Activated CD8-positive, alpha-beta memory T cell treated with anti-CD3 and anti-CD28 coated beads, Interleukin-2, amount 50 U/mL, for 24 hours (primary cell): ENCODE results near the gene KRTAP4-12.
"Not testable (repeated sequence)": the region's sequence is repeated elsewhere in the genome, so short reads cannot be mapped to it uniquely, and the experiment has no call there.

Experiments
- DNase-seq: peaks from one replicate; pipeline ENCODE4 v3.0.0-alpha.2; 2020; ENCODE audit errors: extremely low read depth

The KRTAP4-12 gene

DNA sequence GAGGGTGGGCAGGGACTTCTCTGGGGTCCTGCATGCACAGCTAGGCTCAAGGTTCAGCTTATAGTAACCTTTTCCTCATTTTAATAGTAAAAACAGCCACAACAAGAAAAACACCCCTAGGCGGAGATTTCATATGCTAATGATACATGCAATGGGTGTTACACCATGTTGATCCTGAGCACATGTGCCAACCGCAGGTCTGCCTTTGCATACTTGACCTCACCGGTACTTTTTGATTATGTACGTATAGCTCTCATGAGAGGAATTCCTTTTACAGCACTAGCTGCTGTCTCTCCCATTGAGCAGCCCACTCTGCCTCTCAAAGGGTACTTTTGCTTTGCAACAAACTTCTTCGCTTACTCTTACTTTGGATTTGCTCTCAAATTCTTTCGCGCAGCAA, 27.9 kb downstream of the KRTAP4-12 start:
- no peak for DNase-seq

DNA sequence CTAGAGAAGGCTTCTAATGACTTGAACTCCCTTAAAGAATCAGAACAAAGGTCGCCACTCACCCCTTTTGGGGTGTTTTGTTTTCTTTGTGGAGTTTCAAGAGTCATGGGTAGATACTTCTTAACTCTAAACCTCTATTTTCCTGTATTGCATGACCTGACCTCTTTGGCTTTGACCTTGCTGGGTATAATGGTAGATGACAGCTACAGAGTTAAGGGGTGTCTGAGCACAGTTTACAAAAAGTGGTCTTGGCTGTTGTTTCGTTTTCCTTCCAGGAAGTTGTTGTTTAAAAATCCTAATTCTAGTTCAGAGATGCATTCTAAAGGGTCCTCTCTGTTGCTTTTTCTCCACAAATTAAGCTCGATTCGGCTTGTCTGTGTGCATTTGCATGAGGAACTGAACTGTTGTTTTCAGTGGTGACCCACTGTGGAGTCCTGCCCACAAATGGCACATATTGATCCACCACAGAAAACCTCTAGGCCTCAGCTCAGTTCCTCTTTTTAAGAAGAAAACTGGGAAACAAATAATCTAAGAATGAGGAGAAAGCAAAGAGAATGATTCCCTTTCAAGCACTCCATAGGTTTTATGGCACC, 35.1 kb downstream of the KRTAP4-12 start:
- DNase-seq: not testable (repeated sequence)

DNA sequence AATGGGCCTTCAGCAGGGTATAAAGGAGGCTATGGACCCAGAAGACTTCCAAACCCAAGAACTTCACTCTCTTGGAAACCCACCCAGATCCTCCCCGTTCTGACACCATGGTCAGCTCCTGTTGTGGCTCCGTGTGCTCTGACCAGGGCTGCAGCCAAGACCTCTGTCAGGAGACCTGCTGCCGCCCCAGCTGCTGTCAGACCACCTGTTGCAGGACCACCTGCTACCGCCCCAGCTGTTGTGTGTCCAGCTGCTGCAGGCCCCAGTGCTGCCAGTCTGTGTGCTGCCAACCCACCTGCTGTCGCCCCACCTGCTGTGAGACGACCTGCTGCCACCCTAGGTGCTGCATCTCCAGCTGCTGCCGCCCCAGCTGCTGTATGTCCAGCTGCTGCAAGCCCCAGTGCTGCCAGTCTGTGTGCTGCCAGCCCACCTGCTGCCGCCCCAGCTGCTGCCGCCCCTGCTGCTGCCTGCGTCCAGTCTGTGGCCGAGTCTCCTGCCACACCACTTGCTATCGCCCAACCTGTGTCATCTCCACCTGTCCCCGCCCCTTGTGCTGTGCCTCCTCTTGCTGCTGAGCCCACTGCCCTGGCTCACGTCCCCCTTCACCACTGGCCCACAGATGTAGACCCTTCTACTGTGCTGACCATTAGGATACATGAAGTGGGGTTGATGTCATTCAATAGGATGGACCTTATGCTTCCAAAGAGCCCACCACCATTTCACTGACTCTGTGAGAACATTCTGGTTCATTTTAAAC, 39.7 kb downstream of the KRTAP4-12 start, which contains the start of gene KRTAP4-7:
Gene KRTAP4-7 (plus strand): TSS at position 51 of the 757 bp plus-strand sequence. CDS start 57 bp downstream, at position 108.
- not testable (repeated sequence) for DNase-seq

DNA sequence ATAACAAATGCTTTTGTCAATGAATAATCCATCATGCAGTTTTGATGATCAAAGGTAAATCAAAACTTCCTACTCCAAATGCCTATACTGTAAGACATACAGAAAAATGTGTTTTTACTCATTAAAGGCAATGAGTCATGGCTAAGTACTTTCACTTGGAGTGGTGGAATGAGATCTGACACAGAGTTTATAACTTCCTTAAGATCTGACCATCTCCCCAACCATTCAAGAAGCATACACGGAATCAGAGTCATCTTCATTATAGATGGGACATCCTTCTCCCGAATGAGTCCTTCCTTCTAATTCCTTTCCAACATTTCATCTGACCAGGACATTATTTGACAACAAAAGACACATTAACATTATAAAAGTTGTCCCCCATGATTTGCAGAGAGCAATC, 40.6 kb downstream of the KRTAP4-12 start:
- not testable (repeated sequence) for DNase-seq

DNA sequence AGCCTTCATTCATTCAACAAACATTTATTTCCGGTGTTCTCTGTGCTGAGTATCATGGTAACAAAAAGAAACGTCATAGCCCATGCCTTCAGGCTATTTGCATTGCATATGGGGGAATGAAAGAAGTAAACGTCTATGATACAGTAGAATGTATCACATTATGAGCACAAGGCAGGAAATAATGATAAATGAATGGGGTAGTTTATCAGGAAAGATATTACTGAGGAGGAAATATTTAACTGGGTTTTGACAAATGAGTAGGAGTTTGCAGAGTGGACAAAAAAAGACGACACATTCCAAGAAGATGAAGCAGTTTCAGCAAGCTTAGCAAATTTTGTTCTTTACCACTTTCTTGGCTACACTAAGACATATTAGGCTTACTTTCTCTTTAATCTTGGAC, 41.4 kb downstream of the KRTAP4-12 start:
- no peak for DNase-seq

DNA sequence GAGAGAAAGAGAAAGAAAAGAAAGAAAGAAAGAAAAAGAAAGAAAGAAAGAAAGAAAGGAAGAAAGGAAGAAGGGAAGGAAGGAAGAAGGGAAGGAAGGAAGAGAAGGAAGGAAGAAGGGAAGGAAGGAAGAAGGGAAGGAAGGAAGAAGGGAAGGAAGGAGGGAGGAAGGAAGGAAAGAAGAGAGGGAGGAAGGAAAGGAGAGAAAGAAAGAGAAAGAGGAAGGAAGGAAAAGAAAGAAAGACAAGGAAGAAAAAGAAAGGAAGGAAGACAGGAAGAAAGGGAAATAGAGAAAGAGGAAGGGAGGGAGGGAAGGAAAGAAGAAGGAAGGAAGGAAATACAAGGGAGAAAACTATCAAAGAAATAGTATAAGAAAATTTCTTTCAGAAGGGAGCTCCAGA, 47.2 kb downstream of the KRTAP4-12 start:
- DNase-seq: no peak

DNA sequence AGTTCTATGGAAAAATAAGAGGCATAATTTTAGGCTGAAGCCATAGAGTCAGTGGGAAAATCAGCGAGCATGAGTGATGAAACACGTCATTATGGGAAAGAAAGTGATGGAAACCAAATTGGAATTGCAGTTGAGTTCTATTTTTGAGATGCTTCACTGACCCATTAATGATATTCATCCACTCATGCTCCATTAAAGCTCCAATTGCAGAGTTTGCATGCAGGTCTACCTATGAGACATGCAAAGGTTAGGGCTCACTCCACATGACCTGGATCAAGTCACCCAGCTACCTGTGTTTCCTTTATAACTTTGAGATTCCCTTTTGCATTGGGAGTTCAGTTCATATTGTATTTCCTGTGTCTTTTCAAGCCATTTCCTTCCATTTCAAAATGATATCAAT, 50.3 kb downstream of the KRTAP4-12 start:
- no peak for DNase-seq
